ENCODE data around the gene FBLN2. TPM values are rescaled to one million over a fixed set of nuclear protein-coding genes. Genes with fewer than 3 reads are reported as not detected.

The FBLN2 gene
- total and polyA plus RNA-seq, 10 of the 15 experiments (the other 5 are each of a cell fraction or from before 2014, with no cell fraction given) = 0.03 to 0.41 (median 0.12) TPM; not detected in 2

DNA sequence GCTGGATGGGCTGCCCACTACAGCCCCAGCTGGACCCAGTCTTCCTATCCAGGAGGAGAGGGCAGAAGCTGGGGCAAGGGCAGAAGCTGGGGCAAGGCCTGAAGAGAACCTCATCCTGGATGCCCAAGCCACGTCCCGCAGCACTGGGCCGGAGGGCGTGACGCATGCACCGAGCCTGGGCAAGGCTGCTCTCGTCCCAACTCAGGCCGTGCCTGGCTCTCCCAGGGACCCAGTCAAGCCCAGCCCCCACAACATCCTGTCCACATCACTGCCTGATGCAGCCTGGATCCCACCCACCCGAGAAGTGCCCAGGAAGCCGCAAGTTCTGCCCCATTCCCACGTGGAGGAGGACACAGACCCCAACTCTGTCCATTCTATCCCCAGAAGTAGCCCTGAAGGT lies 22.3 kb downstream of the FBLN2 start:
- ChIA-PET POLR2A (no interaction called here), RAD21 (ENCODE audit: unreplicated experiment) (no interaction called here), SMC1A (ENCODE audit: uncharacterized antibody, unreplicated experiment) (no interaction called here), CTCF (no interaction called here)
- H3K27me3 ChIP-seq (replicated peaks in 1 of 2; ENCODE audit: control insufficient read depth in 2 of 2, insufficient read depth in 2 of 2, low read length in 1 of 2) = no peaks in the 10 kb centered on the region; a peak in 1 of 4 replicates
- H3K4me2 ChIP-seq (ENCODE audit: control insufficient read depth, insufficient read depth) = no peak overlapping the region
- no TSS peak for BruUV-seq (replicated peaks)
- 61% methylated on average over 10 of the region's 11 CpGs for WGBS (ENCODE audit: insufficient coverage, insufficient replicate concordance, low lambda C conversion rate, missing lambda C conversion rate)
- in situ Hi-C loops (cut with MboI) = no loop called here
- no peaks in the 10 kb centered on the region for H3K4me1 ChIP-seq (ENCODE audit: control insufficient read depth, insufficient read depth, low read length)
- no peak overlapping the region for H3K9ac ChIP-seq (ENCODE audit: control insufficient read depth, insufficient read depth, low read length)
- no peak overlapping the region for H3K4me3 ChIP-seq
- H3K79me2 ChIP-seq (ENCODE audit: control insufficient read depth, insufficient read depth, low read length) = no peaks in the 10 kb centered on the region
- no peaks in the 10 kb centered on the region for H3K36me3 ChIP-seq (ENCODE audit: control insufficient read depth in 2 of 2, insufficient read depth in 2 of 2, low read length in 1 of 2)
- ATAC-seq (no peak), FAIRE-seq (no peak), DNase-seq (ENCODE audit: low read depth, low spot score) (no peak)
- intact Hi-C loops (cut with micrococcal nuclease; ENCODE audit: unreplicated experiment) = no loop called here
- H3K9me3 ChIP-seq (replicated peaks; ENCODE audit: control insufficient read depth, insufficient read depth, low read length) = no peaks in the 10 kb centered on the region
- H3K27ac ChIP-seq (ENCODE audit: control insufficient read depth, insufficient read depth) = no peak overlapping the region
- no peak overlapping the region for H2AFZ ChIP-seq (ENCODE audit: control insufficient read depth, low read depth, low read length)
- H4K20me1 ChIP-seq (ENCODE audit: control insufficient read depth, insufficient read depth) = no peaks in the 10 kb centered on the region
- TF ChIP-seq JUND (IDR thresholded peaks at IDR 0.05; ENCODE audit: low read depth, low read length) (no peak), STAT3 (IDR thresholded peaks at IDR 0.05; ENCODE audit: low read depth, low read length) (no peak), NRF1 (conservative IDR thresholded peaks at IDR 0.05; ENCODE audit: low read depth, low read length) (no peak), RBBP5 (conservative IDR thresholded peaks at IDR 0.05) (no peak), CBX5 (IDR thresholded peaks at IDR 0.05; ENCODE audit: low read depth) (no peak), HDAC2 (IDR thresholded peaks at IDR 0.05) (no peak), CREB1 (IDR thresholded peaks at IDR 0.05; ENCODE audit: low read depth) (no peak), KDM1A (IDR thresholded peaks at IDR 0.05; ENCODE audit: borderline replicate concordance) (no peak), ZZZ3 (IDR thresholded peaks at IDR 0.05; ENCODE audit: control insufficient read depth, insufficient read length, low read depth) (no peak), RCOR1 (conservative IDR thresholded peaks at IDR 0.05; ENCODE audit: low read depth, low read length) (no peak), POLR2AphosphoS2 (IDR thresholded peaks at IDR 0.05; ENCODE audit: low read depth, low read length) (no peak), ZNF217 (IDR thresholded peaks at IDR 0.05) (no peak)
- TF ChIP-seq, protein P1, sequence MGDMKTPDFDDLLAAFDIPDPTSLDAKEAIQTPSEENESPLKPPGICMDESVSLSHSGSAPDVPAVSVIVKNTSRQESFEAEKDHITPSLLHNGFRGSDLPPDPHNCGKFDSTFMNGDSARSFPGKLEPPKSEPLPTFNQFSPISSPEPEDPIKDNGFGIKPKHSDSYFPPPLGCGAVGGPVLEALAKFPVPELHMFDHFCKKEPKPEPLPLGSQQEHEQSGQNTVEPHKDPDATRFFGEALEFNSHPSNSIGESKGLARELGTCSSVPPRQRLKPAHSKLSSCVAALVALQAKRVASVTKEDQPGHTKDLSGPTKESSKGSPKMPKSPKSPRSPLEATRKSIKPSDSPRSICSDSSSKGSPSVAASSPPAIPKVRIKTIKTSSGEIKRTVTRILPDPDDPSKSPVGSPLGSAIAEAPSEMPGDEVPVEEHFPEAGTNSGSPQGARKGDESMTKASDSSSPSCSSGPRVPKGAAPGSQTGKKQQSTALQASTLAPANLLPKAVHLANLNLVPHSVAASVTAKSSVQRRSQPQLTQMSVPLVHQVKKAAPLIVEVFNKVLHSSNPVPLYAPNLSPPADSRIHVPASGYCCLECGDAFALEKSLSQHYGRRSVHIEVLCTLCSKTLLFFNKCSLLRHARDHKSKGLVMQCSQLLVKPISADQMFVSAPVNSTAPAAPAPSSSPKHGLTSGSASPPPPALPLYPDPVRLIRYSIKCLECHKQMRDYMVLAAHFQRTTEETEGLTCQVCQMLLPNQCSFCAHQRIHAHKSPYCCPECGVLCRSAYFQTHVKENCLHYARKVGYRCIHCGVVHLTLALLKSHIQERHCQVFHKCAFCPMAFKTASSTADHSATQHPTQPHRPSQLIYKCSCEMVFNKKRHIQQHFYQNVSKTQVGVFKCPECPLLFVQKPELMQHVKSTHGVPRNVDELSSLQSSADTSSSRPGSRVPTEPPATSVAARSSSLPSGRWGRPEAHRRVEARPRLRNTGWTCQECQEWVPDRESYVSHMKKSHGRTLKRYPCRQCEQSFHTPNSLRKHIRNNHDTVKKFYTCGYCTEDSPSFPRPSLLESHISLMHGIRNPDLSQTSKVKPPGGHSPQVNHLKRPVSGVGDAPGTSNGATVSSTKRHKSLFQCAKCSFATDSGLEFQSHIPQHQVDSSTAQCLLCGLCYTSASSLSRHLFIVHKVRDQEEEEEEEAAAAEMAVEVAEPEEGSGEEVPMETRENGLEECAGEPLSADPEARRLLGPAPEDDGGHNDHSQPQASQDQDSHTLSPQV (IDR thresholded peaks at IDR 0.05) = no peak
- TF ChIP-seq, protein P2, sequence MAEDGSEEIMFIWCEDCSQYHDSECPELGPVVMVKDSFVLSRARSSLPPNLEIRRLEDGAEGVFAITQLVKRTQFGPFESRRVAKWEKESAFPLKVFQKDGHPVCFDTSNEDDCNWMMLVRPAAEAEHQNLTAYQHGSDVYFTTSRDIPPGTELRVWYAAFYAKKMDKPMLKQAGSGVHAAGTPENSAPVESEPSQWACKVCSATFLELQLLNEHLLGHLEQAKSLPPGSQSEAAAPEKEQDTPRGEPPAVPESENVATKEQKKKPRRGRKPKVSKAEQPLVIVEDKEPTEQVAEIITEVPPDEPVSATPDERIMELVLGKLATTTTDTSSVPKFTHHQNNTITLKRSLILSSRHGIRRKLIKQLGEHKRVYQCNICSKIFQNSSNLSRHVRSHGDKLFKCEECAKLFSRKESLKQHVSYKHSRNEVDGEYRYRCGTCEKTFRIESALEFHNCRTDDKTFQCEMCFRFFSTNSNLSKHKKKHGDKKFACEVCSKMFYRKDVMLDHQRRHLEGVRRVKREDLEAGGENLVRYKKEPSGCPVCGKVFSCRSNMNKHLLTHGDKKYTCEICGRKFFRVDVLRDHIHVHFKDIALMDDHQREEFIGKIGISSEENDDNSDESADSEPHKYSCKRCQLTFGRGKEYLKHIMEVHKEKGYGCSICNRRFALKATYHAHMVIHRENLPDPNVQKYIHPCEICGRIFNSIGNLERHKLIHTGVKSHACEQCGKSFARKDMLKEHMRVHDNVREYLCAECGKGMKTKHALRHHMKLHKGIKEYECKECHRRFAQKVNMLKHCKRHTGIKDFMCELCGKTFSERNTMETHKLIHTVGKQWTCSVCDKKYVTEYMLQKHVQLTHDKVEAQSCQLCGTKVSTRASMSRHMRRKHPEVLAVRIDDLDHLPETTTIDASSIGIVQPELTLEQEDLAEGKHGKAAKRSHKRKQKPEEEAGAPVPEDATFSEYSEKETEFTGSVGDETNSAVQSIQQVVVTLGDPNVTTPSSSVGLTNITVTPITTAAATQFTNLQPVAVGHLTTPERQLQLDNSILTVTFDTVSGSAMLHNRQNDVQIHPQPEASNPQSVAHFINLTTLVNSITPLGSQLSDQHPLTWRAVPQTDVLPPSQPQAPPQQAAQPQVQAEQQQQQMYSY (CRISPR knock-in tag; IDR thresholded peaks at IDR 0.05) = no peak
- TF ChIP-seq, protein P3, sequence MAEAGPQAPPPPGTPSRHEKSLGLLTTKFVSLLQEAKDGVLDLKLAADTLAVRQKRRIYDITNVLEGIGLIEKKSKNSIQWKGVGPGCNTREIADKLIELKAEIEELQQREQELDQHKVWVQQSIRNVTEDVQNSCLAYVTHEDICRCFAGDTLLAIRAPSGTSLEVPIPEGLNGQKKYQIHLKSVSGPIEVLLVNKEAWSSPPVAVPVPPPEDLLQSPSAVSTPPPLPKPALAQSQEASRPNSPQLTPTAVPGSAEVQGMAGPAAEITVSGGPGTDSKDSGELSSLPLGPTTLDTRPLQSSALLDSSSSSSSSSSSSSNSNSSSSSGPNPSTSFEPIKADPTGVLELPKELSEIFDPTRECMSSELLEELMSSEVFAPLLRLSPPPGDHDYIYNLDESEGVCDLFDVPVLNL (IDR thresholded peaks at IDR 0.05; ENCODE audit: low read depth, low read length) = no peak
- TF ChIP-seq, protein P4, sequence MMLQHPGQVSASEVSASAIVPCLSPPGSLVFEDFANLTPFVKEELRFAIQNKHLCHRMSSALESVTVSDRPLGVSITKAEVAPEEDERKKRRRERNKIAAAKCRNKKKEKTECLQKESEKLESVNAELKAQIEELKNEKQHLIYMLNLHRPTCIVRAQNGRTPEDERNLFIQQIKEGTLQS (IDR thresholded peaks at IDR 0.05; ENCODE audit: borderline replicate concordance, extremely low read depth, low read depth, low read length) = no peak

Data from GM12878 (cell line).